IMR-90 (cell line): ENCODE measurements around the gene GPATCH8.

Experiments used
- BHLHE40 ChIP-seq: fragments of 150-350 bp; IDR thresholded peaks from 2 replicates; pipeline ENCODE4 v1.6.1; 2016; ENCODE audit warnings: mild to moderate bottlenecking, low read depth, low read length
- CHD1 ChIP-seq: IDR thresholded peaks from 2 replicates; pipeline ENCODE4 v1.6.1; 2012; ENCODE audit warnings: low read depth, low read length, improper control_type of control experiment
- FOS ChIP-seq: fragments of 150-350 bp; IDR thresholded peaks from 2 replicates; pipeline ENCODE4 v1.6.1; 2016; ENCODE audit warnings: low read depth, low read length
- POLR2A ChIP-seq: IDR thresholded peaks from 2 replicates; pipeline ENCODE4 v1.6.1; 2012; ENCODE audit warnings: mild to moderate bottlenecking, low read depth, low read length
- RFX5 ChIP-seq: IDR thresholded peaks from 2 replicates; pipeline ENCODE4 v1.8.0; 2012; ENCODE audit warnings: low read depth, mild to moderate bottlenecking, low read length, moderate library complexity
- TF ChIP-seq, protein P1 (sequence below): conservative IDR thresholded peaks from 2 replicates; pipeline ENCODE4 v1.5.1; 2012; ENCODE audit warnings: mild to moderate bottlenecking, low read depth, low read length, improper control_type of control experiment
- TF ChIP-seq, protein P2 (sequence below): fragments of 150-350 bp; IDR thresholded peaks from 2 replicates; pipeline ENCODE4 v1.6.1; 2017; ENCODE audit warnings: mild to moderate bottlenecking, antibody characterized with exemption, low read length, low read depth

GRCh38 chr17:44541884-44542581 is 38.8 kb upstream of the GPATCH8 start:
- TF ChIP-seq, protein P1, sequence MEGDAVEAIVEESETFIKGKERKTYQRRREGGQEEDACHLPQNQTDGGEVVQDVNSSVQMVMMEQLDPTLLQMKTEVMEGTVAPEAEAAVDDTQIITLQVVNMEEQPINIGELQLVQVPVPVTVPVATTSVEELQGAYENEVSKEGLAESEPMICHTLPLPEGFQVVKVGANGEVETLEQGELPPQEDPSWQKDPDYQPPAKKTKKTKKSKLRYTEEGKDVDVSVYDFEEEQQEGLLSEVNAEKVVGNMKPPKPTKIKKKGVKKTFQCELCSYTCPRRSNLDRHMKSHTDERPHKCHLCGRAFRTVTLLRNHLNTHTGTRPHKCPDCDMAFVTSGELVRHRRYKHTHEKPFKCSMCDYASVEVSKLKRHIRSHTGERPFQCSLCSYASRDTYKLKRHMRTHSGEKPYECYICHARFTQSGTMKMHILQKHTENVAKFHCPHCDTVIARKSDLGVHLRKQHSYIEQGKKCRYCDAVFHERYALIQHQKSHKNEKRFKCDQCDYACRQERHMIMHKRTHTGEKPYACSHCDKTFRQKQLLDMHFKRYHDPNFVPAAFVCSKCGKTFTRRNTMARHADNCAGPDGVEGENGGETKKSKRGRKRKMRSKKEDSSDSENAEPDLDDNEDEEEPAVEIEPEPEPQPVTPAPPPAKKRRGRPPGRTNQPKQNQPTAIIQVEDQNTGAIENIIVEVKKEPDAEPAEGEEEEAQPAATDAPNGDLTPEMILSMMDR: no peak
- TF ChIP-seq, protein P2, sequence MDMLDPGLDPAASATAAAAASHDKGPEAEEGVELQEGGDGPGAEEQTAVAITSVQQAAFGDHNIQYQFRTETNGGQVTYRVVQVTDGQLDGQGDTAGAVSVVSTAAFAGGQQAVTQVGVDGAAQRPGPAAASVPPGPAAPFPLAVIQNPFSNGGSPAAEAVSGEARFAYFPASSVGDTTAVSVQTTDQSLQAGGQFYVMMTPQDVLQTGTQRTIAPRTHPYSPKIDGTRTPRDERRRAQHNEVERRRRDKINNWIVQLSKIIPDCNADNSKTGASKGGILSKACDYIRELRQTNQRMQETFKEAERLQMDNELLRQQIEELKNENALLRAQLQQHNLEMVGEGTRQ: no peak
- TF ChIP-seq POLR2A (no peak), CHD1 (no peak), FOS (no peak), BHLHE40 (no peak), RFX5 (no peak)
